NOMO-1 treated with DMSO at 0.1 percent for 48 hours (cell line): ENCODE results near the gene NEU3.
"Not testable (repeated sequence)": the region's sequence is repeated elsewhere in the genome, so short reads cannot be mapped to it uniquely, and the experiment has no call there.

Experiments
- DNase-seq: peaks from one replicate; lab custom pipeline; 2025; ENCODE audit not compliant: unreplicated experiment; lab: John Stamatoyannopoulos, UW

Gene NEU3

GRCh38 chr11:75028724-75029123 is 40.0 kb downstream of the NEU3 start:
- DNase-seq, result no peak

- DNase-seq, result no peak
Observed at GRCh38 chr11:75029836-75030631, 41.3 kb downstream of the NEU3 start.

GRCh38 chr11:75031224-75031753 is 42.6 kb downstream of the NEU3 start:
- no peak for DNase-seq

- DNase-seq, result peak; percentile 5
Observed at GRCh38 chr11:75031771-75032549, 43.2 kb downstream of the NEU3 start.

- no peak for DNase-seq
Observed at GRCh38 chr11:75032550-75032935, 43.8 kb downstream of the NEU3 start.

DNA sequence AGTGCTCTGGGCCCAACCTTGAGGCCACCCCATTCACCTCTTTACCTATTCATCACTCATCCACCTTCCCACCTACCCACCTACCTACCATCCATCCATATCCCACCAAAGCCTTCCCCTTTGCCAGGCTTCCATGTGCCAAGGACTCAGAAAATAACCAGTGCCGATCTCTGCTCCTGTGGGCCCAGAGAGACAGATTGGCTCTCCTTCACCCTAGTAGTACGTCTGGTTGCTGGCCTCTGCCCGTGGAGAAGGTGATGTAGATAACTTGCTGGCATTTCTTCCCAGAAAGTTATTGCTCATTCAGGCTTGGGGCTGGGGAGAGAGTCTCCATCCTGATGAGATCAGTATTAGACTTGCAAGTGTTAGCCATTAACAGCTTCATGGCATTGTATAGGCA is 45.2 kb downstream of the NEU3 start:
- no peak for DNase-seq

- no peak for DNase-seq
Observed at GRCh38 chr11:75035256-75035655, 46.5 kb downstream of the NEU3 start.

- no peak for DNase-seq
Observed at GRCh38 chr11:75035911-75036565, 47.3 kb downstream of the NEU3 start.

- no peak for DNase-seq
Observed at GRCh38 chr11:75040167-75040770, 51.5 kb downstream of the NEU3 start.

DNA sequence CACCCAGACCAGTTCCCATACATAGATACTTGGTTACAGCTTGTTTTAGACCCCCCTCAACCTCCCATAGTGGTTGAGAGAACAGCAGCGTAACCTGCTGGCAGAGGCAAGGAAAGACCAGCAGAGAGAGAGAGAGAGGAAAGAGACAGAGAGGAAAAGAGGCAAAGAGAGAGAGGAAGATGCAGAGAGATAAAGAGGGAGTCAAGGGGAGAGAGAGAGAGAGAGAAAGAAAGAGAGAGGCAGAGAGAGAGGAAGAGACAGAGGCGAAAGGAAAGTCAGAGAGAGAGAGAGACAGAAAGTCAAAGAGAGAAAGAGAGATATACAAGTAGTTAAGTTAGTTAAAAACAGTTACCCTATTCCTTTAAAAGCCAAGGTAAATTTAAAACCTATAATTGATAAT is 52.5 kb downstream of the NEU3 start:
- DNase-seq, result no peak

DNA sequence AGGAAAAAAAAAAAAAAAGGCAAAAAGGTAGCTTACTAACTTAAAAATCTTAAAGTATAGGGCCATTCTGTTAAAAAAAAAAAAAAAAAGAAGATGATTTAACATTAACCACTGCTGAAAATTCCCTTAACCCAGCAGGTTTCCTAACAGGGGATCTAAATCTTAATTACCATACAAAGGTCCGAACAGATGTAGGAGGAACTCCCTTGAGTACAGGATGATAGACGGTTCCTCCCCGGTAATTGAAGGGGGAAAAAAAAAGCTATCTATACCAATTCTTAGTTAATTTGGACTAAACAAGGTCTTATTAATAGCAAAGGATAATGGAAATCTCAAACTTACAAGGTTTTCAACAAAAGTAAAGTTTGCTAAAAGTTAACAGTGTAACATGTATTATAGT is 53.1 kb downstream of the NEU3 start:
- not testable (repeated sequence) for DNase-seq

DNA sequence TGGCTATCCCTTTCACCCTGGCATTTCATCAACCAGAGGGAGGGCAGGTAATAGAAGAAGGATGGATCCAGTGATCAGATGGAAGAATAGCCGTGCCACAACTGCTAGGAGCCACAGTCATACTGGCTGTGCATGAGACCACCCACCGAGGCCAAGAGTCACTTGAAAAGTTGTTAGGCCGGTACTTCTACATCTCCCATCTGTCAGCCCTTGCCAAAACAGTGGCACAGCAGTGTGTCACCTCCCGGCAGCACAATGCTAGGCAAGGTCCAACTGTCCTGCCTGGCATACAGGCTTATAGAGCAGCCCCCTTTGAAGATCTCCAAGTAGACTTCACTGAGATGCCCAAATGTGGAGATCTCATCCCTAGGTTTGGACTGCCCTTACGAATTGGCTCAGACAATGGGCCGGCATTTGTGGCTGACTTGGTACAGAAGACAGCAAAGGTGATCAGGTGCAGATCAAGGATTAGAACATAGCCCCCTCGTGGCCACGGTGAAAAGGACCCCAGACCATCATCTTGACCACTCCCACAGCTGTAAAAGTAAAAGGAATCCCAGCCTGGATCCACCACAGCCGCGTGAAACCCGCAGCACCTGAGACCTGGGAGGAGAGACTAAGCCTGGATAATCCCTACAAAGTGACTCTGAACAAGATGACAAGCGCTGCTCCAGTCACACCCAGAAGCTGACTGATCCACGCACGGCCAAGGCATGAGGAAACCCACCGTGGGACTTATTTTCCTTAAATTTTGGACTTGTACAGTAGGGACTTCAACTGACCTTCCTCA is 55.8 kb downstream of the NEU3 start:
- not testable (repeated sequence) for DNase-seq

DNA sequence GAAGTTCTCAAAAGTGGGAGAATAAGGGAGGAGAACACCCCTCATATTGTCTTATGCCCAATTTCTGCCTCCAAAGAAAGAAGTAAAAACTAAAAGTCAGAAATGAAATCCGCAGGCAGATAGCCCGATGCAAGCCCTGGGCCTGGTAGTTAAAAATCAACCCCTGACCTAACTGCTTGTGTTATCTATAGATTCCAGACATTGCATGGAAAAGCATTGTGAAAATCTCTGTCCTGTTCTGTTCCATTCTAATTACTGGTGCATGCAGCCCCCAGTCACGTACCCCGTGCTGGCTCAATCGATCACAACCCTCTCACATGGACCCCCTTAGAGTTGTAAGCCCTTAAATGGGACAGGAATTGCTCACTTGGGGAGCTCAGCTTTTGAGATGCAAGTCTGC is 57.9 kb downstream of the NEU3 start:
- not testable (repeated sequence) for DNase-seq

- DNase-seq, result no peak
Observed at GRCh38 chr11:75047191-75047590, 58.5 kb downstream of the NEU3 start.

DNA sequence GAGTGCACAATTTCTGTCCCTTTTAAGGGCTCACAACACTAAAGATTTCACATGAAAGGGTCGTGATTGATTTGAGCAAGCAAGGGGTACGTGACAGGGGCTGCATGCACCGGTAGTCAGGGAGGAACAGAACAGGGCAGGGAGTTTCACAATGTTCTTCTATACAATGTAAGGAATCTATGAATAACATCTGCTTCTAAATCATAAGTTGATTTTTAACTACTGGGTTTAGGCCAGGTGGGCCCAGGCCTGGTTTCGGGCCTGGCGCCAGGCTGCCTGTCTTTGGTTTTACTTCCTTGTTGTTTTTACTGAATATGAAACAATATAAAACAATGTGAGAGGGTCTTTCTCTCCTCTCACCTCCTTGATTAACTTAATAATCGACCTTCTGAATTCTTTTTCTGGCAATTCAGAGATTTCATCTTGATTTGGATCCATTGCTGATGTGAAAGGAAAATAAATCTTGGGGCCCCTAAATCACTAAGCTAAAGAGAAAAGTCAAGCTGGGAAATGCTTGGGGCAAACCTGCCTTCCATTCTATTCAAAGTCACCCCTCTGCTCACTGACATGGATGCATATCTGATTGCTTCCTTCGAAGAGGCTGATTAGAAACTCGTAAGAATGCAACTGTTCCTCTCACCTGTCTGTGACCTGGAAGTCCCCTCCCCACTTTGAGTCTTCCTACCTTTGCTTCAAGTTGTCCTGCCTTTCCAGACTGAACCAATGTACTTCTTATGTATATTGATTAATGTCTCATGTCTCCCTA is 61.0 kb downstream of the NEU3 start:
- not testable (repeated sequence) for DNase-seq

GRCh38 chr11:75050516-75050915 is 61.8 kb downstream of the NEU3 start:
- no peak for DNase-seq

DNA sequence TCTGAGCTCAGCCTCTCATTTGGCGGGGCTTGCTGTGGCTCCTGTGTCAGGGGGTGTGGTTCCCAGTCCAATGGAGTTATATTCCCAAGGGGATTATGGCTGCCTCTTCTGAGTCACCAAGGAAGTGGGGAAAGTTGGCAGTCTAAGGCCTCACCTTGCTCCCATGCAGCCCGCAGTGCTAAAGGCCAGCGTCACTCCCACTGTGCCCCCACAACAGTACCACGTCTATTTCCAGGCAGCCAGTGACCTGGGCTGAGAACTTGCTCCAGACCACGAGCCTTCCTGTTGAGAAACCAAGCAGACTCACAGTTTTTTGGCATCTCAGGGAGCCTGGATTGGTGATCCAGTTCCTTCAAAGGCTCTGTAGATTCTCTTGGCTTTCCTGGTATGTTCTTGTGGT is 62.3 kb downstream of the NEU3 start:
- no peak for DNase-seq

GRCh38 chr11:75052457-75052856 is 63.7 kb downstream of the NEU3 start:
- DNase-seq, result no peak

DNA sequence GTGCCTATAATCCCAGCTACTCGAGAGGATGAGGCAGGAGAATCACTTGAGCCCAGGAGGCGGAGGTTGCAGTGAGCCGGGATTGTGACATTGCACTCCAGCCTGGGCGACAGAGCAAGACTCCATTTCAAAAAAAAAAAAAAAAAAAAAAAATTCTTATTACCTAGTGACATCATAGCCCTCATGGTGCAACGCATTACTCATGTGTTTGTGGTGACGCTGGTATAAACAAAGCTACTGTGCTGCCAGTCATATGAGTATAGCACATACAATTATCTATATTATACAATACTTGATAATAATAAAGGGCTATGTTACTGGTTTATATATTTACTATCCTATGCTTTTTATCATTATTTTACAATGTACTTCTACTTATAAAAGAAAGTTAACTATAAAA is 66.8 kb downstream of the NEU3 start:
- no peak for DNase-seq

GRCh38 chr11:75056814-75057213 is 68.1 kb downstream of the NEU3 start:
- no peak for DNase-seq
